Natural killer cell (primary cell): Measurements from ENCODE around the gene EIPR1. TPM values are rescaled to one million over a fixed set of nuclear protein-coding genes. Genes with fewer than 3 reads are reported as not detected.
A peak's percentile ranks its signal among the peaks of the same experiment; 100 is the strongest.
"Not testable (repeated sequence)": the region's sequence is repeated elsewhere in the genome, so short reads cannot be mapped to it uniquely, and the experiment has no call there.

Source experiments
- ATAC-seq, 3 donors: fragments of 150-1000 bp in 2 of 3; fragments of 200-7000 bp in 1 of 3; cut with Tn5 transposase; 1 replicate in 1 of 3; 2 replicates in 2 of 3; pipeline ENCODE4 v1.10.0; 2021; ENCODE audit warnings: mild to moderate bottlenecking in 2 of 3, moderate library complexity in 2 of 3
- DNase-seq, 2 donors: peaks; one replicate each; pipeline versions ENCODE4 v3.0.0 to v3.0.0-alpha.2; 2013 to 2021; ENCODE audit warnings: mixed read lengths in 1 of 2
- H3K27ac ChIP-seq: one replicate; pipeline ENCODE4 v1.5.1; 2013; ENCODE audit warnings: mild to moderate bottlenecking, low read length
- H3K27me3 ChIP-seq: one replicate; pipeline ENCODE4 v1.6.1; 2013; ENCODE audit warnings: low read length; ENCODE audit not compliant: control insufficient read depth, insufficient read depth
- H3K36me3 ChIP-seq: one replicate; pipeline ENCODE4 v1.6.1; 2013; ENCODE audit warnings: low read length; ENCODE audit not compliant: control insufficient read depth, insufficient read depth
- H3K4me1 ChIP-seq: one replicate; pipeline ENCODE4 v1.6.1; 2013; ENCODE audit warnings: low read length; ENCODE audit not compliant: control insufficient read depth, insufficient read depth
- H3K4me3 ChIP-seq: one replicate; pipeline ENCODE4 v1.5.1; 2013; ENCODE audit warnings: low read length
- H3K9me3 ChIP-seq: one replicate; pipeline ENCODE4 v1.6.1; 2013; ENCODE audit warnings: low read length; ENCODE audit not compliant: control insufficient read depth, insufficient read depth
- H3K27ac Mint-ChIP-seq, 2 donors: one replicate each; pipeline ENCODE4 v1.8.0; 2022; ENCODE audit warnings: mild to moderate bottlenecking in 2 of 2, mixed read lengths in 2 of 2, moderate library complexity in 1 of 2
- H3K27me3 Mint-ChIP-seq, 2 donors: one replicate each; pipeline ENCODE4 v1.8.0; 2022; ENCODE audit warnings: low read depth in 2 of 2, mixed read lengths in 2 of 2
- H3K36me3 Mint-ChIP-seq: one replicate; pipeline ENCODE4 v1.8.0; 2022; ENCODE audit warnings: mixed read lengths
- H3K4me1 Mint-ChIP-seq, 2 donors: one replicate each; pipeline ENCODE4 v1.8.0; 2022; ENCODE audit warnings: mixed read lengths in 2 of 2
- H3K4me3 Mint-ChIP-seq: one replicate; pipeline ENCODE4 v1.8.0; 2022; ENCODE audit warnings: mild to moderate bottlenecking, moderate library complexity, mixed read lengths
- H3K9me3 Mint-ChIP-seq, 2 donors: one replicate each; pipeline ENCODE4 v1.8.0; 2022; ENCODE audit warnings: mixed read lengths in 2 of 2
- CTCF ChIP-seq: fragments of 200-600 bp; IDR thresholded peaks from one replicate; pipeline ENCODE4 v1.8.0; 2022; ENCODE audit warnings: antibody characterized with exemption
- WGBS: methylation state at CpG from one replicate; pipeline ENCODE4 v1.1.7; 2013; ENCODE audit warnings: missing lambda C conversion rate; ENCODE audit not compliant: insufficient coverage; 5-methylcytosine and 5-hydroxymethylcytosine counted together
- intact Hi-C: fragments of 100-400 bp; cut with micrococcal nuclease; formaldehyde crosslinking; loops from one replicate; pipeline ENCODE4 v1.14.2; 2022
- total RNA-seq, 4 donors: library from RNA; stranded (reverse); fragments of 120-200 nt in 1 of 4; gene quantifications; one replicate each; pipeline versions ENCODE4 v1.2.3 to v1.2.4, GENCODE V29; 2013 to 2022

The EIPR1 gene
- total RNA-seq, 3 donors from 2014 or later (not counting 1 experiment from before 2014, with no cell fraction given), result 26.8 to 28.8 (median 27.9) TPM

- H3K27ac ChIP-seq, result no peak overlapping the region
- H3K36me3 ChIP-seq, result no peaks in the 10 kb centered on the region
- H3K9me3 ChIP-seq, result peaks cover 6% of the 10 kb centered on the region
- Mint-ChIP-seq H3K4me3 (no peak overlapping the region), H3K27me3 (no peaks in the 10 kb centered on the region), H3K27ac (no peak overlapping the region), H3K4me1 (peaks cover 7 to 11% of the 10 kb centered on the region in 2 donors), H3K9me3 (no peaks in the 10 kb centered on the region), H3K36me3 (no peaks in the 10 kb centered on the region)
- WGBS, result 96% methylated on average over 10 of the region's 10 CpGs
- intact Hi-C loops, result no loop called here
- TF ChIP-seq CTCF, result no peak
- ATAC-seq, result no peak
- no peak overlapping the region for H3K4me3 ChIP-seq
- no peaks in the 10 kb centered on the region for H3K4me1 ChIP-seq
- no peak for DNase-seq
- no peaks in the 10 kb centered on the region for H3K27me3 ChIP-seq
Observed at GRCh38 chr2:3183766-3184165, 193.9 kb downstream of the EIPR1 start.

DNA sequence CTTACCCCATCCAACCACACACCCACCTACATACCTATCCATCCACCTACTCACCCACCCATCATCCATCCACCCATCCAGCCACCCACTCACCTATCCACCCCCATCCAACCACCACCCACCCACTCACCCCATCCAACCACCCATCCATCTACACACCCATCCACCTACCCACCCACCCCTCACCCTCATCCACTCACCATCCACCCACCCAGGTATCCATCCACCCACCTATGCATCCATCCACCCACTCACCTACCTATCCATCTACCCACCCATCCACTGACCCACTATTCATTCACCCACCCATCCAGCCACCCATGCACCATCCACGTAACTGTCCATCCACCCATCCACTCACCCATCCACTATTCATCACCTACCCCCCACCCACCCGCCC lies 194.8 kb downstream of the EIPR1 start:
- Histone ChIP-seq H3K4me3 (no peak overlapping the region), H3K27ac (no peak overlapping the region), H3K4me1 (no peaks in the 10 kb centered on the region), H3K36me3 (no peaks in the 10 kb centered on the region), H3K27me3 (no peaks in the 10 kb centered on the region), H3K9me3 (peaks cover 6% of the 10 kb centered on the region)
- WGBS, result 92% methylated on average over 2 of the region's 2 CpGs
- TF ChIP-seq CTCF, result no peak
- no peak overlapping the region for H3K27ac Mint-ChIP-seq
- peaks cover 7 to 11% of the 10 kb centered on the region in 2 donors for H3K4me1 Mint-ChIP-seq
- no peaks in the 10 kb centered on the region for H3K9me3 Mint-ChIP-seq
- intact Hi-C loops, result no loop called here
- ATAC-seq (no peak), DNase-seq (no peak)
- no peak overlapping the region for H3K4me3 Mint-ChIP-seq
- H3K36me3 Mint-ChIP-seq, result no peaks in the 10 kb centered on the region
- no peaks in the 10 kb centered on the region for H3K27me3 Mint-ChIP-seq

DNA sequence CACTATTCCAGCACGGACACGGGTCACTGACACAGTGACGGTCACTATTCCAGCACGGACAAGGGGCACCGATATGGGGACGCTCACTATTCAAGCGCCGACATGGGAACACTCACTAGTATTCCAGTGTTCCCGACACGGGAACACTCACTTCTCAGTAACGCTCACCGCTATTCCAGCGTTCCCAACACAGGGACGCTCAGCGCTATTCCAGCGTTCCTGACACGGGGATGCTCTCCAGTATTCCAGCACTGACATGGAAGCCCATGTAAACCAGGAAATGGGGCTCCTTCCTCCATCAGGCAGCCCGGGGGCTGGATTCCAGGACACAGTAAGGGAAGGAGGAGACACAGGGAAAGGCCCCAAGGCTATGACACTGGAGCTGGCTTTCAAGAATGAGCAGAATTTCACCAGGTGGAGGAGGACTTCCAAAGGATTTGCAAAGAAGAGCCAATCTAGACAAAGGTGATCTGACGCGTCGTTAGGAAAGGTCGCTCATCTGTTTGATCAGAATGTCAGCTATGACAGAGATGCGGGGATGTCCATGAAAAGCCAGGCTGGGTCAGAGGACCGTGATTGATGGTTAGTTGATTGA lies 196.1 kb downstream of the EIPR1 start:
- no peaks in the 10 kb centered on the region for H3K27me3 Mint-ChIP-seq
- no peak overlapping the region for H3K4me3 ChIP-seq
- no peak overlapping the region for H3K27ac Mint-ChIP-seq
- H3K36me3 ChIP-seq, result no peaks in the 10 kb centered on the region
- ATAC-seq, result no peak
- H3K27me3 ChIP-seq, result no peaks in the 10 kb centered on the region
- H3K4me3 Mint-ChIP-seq, result no peak overlapping the region
- H3K4me1 Mint-ChIP-seq, result peaks cover 7 to 11% of the 10 kb centered on the region in 2 donors
- TF ChIP-seq CTCF, result no peak
- intact Hi-C loops, result no loop called here
- no peaks in the 10 kb centered on the region for H3K9me3 Mint-ChIP-seq
- H3K27ac ChIP-seq, result no peak overlapping the region
- no peak for DNase-seq
- 92% methylated on average over 23 of the region's 24 CpGs for WGBS
- H3K36me3 Mint-ChIP-seq, result no peaks in the 10 kb centered on the region
- H3K4me1 ChIP-seq, result no peaks in the 10 kb centered on the region
- H3K9me3 ChIP-seq, result peaks cover 6% of the 10 kb centered on the region

- H3K27me3 Mint-ChIP-seq, H3K9me3 ChIP-seq, H3K9me3 Mint-ChIP-seq, H3K27ac ChIP-seq, H3K4me3 ChIP-seq, intact Hi-C loops, H3K4me1 ChIP-seq, H3K27me3 ChIP-seq, H3K27ac Mint-ChIP-seq, H3K36me3 ChIP-seq, H3K4me3 Mint-ChIP-seq, H3K36me3 Mint-ChIP-seq: not testable (repeated sequence)
- ATAC-seq, result peak in 1 of 3 donors; percentile 31
- peaks cover 7 to 11% of the 10 kb centered on the region in 2 donors for H3K4me1 Mint-ChIP-seq
- peak in 1 of 2 donors; percentile 25 for DNase-seq
- WGBS, result 85% methylated on average over 30 of the region's 30 CpGs
Observed at GRCh38 chr2:3180909-3181221, 196.8 kb downstream of the EIPR1 start.
